GM21390 (cell line): Measurements from ENCODE around the gene MFRP.

Source experiments
- ATAC-seq: cut with Tn5 transposase; IDR thresholded peaks from one replicate; pipeline ENCODE4 v1.9.1; 2021; ENCODE audit not compliant: unreplicated experiment

The MFRP gene

GRCh38 chr11:119298726-119299125 lies 47.8 kb downstream of the MFRP start:
- no peak for ATAC-seq

GRCh38 chr11:119297938-119298337 lies 48.6 kb downstream of the MFRP start:
- no peak for ATAC-seq

- no peak for ATAC-seq
Measured at GRCh38 chr11:119295178-119295577, 51.3 kb downstream of the MFRP start.

GRCh38 chr11:119293461-119293860 lies 53.0 kb downstream of the MFRP start:
- no peak for ATAC-seq

GRCh38 chr11:119290894-119291497 lies 55.5 kb downstream of the MFRP start:
- no peak for ATAC-seq
